ENCODE data around the gene PNPT1. TPM values are rescaled to one million over a fixed set of nuclear protein-coding genes. Genes with fewer than 3 reads are reported as not detected.

Gene PNPT1
- total and polyA plus RNA-seq, 2 of the 8 experiments (the other 6 are each of a cell fraction or from before 2014, with no cell fraction given) = 8.3 to 40.2 TPM

- TF ChIP-seq, protein P1, sequence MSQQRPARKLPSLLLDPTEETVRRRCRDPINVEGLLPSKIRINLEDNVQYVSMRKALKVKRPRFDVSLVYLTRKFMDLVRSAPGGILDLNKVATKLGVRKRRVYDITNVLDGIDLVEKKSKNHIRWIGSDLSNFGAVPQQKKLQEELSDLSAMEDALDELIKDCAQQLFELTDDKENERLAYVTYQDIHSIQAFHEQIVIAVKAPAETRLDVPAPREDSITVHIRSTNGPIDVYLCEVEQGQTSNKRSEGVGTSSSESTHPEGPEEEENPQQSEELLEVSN (IDR thresholded peaks at IDR 0.05) = no peak
- TF ChIP-seq GTF2F1 (IDR thresholded peaks at IDR 0.05; ENCODE audit: borderline replicate concordance, low read depth, low read length) (no peak), RBBP5 (IDR thresholded peaks at IDR 0.05; ENCODE audit: borderline replicate concordance, low read depth, low read length) (no peak), SP4 (IDR thresholded peaks at IDR 0.05; ENCODE audit: low read length) (no peak), PHF8 (conservative IDR thresholded peaks at IDR 0.05; ENCODE audit: low read depth, low read length) (no peak), RAD21 (IDR thresholded peaks at IDR 0.05 in 1 of 2, conservative IDR thresholded peaks at IDR 0.05 in 1 of 2; ENCODE audit: low read depth in 2 of 2, low read length in 2 of 2) (no peak), TEAD4 (IDR thresholded peaks at IDR 0.05; ENCODE audit: low read depth, low read length) (no peak), JUN (IDR thresholded peaks at IDR 0.05; ENCODE audit: low read depth, low read length) (no peak), CBX8 (IDR thresholded peaks at IDR 0.05; ENCODE audit: borderline replicate concordance, low read depth, low read length) (no peak), KDM5A (IDR thresholded peaks at IDR 0.05; ENCODE audit: low read length) (no peak), KDM1A (IDR thresholded peaks at IDR 0.05; ENCODE audit: borderline replicate concordance, low read length) (no peak), SP2 (IDR thresholded peaks at IDR 0.05; ENCODE audit: low read length) (no peak), TAF7 (optimal IDR thresholded peaks at IDR 0.05; ENCODE audit: borderline replicate concordance, low read depth, low read length) (no peak), RFX5 (IDR thresholded peaks at IDR 0.05; ENCODE audit: borderline replicate concordance, low read depth, low read length) (no peak)
- no peak for FAIRE-seq
- no peak overlapping the region for H3K23ac ChIP-seq (ENCODE audit: insufficient read length)
Observed at GRCh38 chr2:55595536-55595935, 98.1 kb downstream of the PNPT1 start.

More at GRCh38 chr2:55595536-55595935, 98.1 kb downstream of the PNPT1 start:
- Histone ChIP-seq H3K79me1 (ENCODE audit: low read depth, low read length) (no peaks in the 10 kb centered on the region), H2AFZ (ENCODE audit: low read length) (no peak overlapping the region), H3K27ac (ENCODE audit: low read depth, low read length) (no peak overlapping the region), H2BK20ac (ENCODE audit: low read length) (no peak overlapping the region), H3K18ac (ENCODE audit: extremely low read depth, low read length) (no peak overlapping the region), H3K4me2 (ENCODE audit: insufficient read depth in 1 of 2, low read depth in 2 of 2, low read length in 2 of 2) (no peak overlapping the region), H3K27me3 (replicated peaks in 1 of 4; ENCODE audit: control insufficient read depth in 3 of 4, extremely low read depth in 1 of 4, insufficient read depth in 3 of 4, low read length in 3 of 4) (no peaks in the 10 kb centered on the region), H2BK120ac (replicated peaks; ENCODE audit: low read depth, low read length) (no peak overlapping the region), H3K79me2 (ENCODE audit: control insufficient read depth in 1 of 2, insufficient read depth in 2 of 2, low read length in 2 of 2) (no peaks in the 10 kb centered on the region; a peak in 1 of 4 replicates), H3K23me2 (ENCODE audit: low read depth, low read length) (no peaks in the 10 kb centered on the region), H3K56ac (replicated peaks; ENCODE audit: insufficient read length, low read depth, low read length) (no peak overlapping the region), H3K9ac (replicated peaks in 1 of 4; ENCODE audit: extremely low read depth in 1 of 4, low read depth in 3 of 4, low read length in 3 of 4) (no peak overlapping the region), H2BK5ac (ENCODE audit: low read depth, low read length) (no peak overlapping the region), H2AK5ac (ENCODE audit: low read depth, low read length) (no peak overlapping the region), H4K91ac (replicated peaks; ENCODE audit: insufficient read length, low read length) (no peak overlapping the region), H3K9me3 (ENCODE audit: insufficient read depth in 2 of 2, low read depth in 1 of 2, low read length in 1 of 2) (no peaks in the 10 kb centered on the region), H3K4me1 (replicated peaks in 1 of 4; ENCODE audit: control insufficient read depth in 3 of 4, insufficient read depth in 4 of 4, low read length in 3 of 4) (no peaks in the 10 kb centered on the region), H3K4me3 (ENCODE audit: extremely low read depth in 1 of 4, insufficient read depth in 2 of 4, low read depth in 3 of 4, low read length in 4 of 4) (no peak overlapping the region), H4K8ac (ENCODE audit: extremely low read depth, insufficient read depth, low read length) (no peak overlapping the region), H3K36me3 (ENCODE audit: control insufficient read depth in 2 of 4, insufficient read depth in 4 of 4, low read length in 3 of 4) (peaks cover 4 to 11% (median 8%) of the 10 kb centered on the region in 4 experiments; a peak in 5 of 8 replicates), H3K14ac (ENCODE audit: insufficient read length) (no peak overlapping the region), H2BK12ac (ENCODE audit: low read depth, low read length) (no peak overlapping the region), H4K5ac (ENCODE audit: insufficient read length, low read depth, low read length) (no peak overlapping the region), H3K4ac (replicated peaks; ENCODE audit: insufficient read length, low read depth, low read length) (no peak overlapping the region), H4K20me1 (replicated peaks in 1 of 2; ENCODE audit: control insufficient read depth in 1 of 2, insufficient read depth in 2 of 2, low read length in 2 of 2) (no peaks in the 10 kb centered on the region), H2BK15ac (ENCODE audit: low read length) (no peak overlapping the region)
- CTCF ChIA-PET (ENCODE audit: partially characterized antibody) = interaction anchor here (0.7 to 1.6 kb wide), 4 partner anchors 14 to 997 kb away, joined by 3 to 7 read pairs (median 4); no protein-coding TSS in a partner anchor
- POLR2A ChIA-PET (ENCODE audit: partially characterized antibody) = no interaction called here
- DNase-seq (ENCODE audit: low read depth in 1 of 2, low spot score in 2 of 2) = no peak
